Choroid plexus epithelial cell (primary cell): Measurements from ENCODE around the gene RNPC3.
"Not testable (repeated sequence)": the region's sequence is repeated elsewhere in the genome, so short reads cannot be mapped to it uniquely, and the experiment has no call there.

Experiments
- DNase-seq: peaks from one replicate; pipeline ENCODE4 v3.0.0-alpha.2; 2010; ENCODE audit warnings: low read depth
- H3K4me3 ChIP-seq: 2 replicates; pipeline ENCODE4 v1.5.1; 2011; ENCODE audit warnings: low read depth, mild to moderate bottlenecking, control low read depth, low read length, moderate library complexity
- CTCF ChIP-seq: conservative IDR thresholded peaks from 2 replicates; pipeline ENCODE4 v1.5.1; 2011; ENCODE audit warnings: low read depth, mild to moderate bottlenecking, control low read depth, inconsistent platforms, low read length, moderate library complexity

RNPC3 gene

GRCh38 chr1:103547840-103548239, 22.3 kb downstream of the RNPC3 start:
- TF ChIP-seq CTCF: no peak
- no peak overlapping the region for H3K4me3 ChIP-seq
- no peak for DNase-seq

GRCh38 chr1:103560427-103560826, 34.9 kb downstream of the RNPC3 start:
- DNase-seq: no peak
- H3K4me3 ChIP-seq: no peak overlapping the region
- no peak for TF ChIP-seq CTCF

GRCh38 chr1:103561124-103561523, 35.6 kb downstream of the RNPC3 start:
- not testable (repeated sequence) for DNase-seq, H3K4me3 ChIP-seq

- H3K4me3 ChIP-seq: no peak overlapping the region
- DNase-seq: peak; percentile 73
- TF ChIP-seq CTCF: no peak
Measured at GRCh38 chr1:103561643-103562395, 36.3 kb downstream of the RNPC3 start.

DNA sequence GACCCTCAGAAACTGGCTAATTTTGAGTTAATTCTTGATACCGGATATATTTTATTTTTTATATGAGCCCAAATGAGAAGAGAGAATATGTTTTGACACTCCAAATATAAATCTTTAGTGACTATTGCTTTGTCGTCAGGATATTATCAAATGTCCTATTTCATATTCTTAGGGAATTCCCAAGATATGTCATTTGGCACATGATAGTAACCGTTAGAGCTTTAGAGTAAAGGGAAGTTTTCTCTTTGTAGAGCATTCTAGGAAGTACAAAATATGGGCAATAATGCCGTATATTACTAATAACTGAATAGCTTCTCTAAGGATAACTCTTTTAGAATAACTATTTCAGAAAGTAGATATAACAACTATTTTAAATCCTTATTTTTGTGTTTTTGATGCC, 37.6 kb downstream of the RNPC3 start:
- DNase-seq: no peak
- TF ChIP-seq CTCF: no peak
- H3K4me3 ChIP-seq: no peak overlapping the region

DNA sequence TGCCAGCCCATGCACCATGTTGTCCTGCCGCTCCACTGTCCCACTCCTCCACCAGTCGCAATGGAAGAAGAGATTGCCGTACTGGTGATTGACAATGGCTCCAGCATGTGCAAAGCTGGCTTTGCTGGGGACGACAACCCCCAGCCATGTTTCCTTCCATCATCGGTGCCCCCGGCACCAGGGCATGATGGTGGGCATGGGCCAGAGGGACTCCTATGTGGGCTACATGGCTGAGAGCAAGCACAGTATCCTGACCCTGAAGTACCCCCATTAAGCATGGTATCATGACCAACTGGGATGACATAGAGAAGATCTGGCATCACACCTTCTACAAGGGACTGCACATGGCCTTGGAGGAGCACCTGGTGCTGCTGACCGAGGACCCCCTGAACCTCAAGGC, 44.0 kb downstream of the RNPC3 start:
- TF ChIP-seq CTCF: no peak
- no peak for DNase-seq
- H3K4me3 ChIP-seq: no peak overlapping the region

DNA sequence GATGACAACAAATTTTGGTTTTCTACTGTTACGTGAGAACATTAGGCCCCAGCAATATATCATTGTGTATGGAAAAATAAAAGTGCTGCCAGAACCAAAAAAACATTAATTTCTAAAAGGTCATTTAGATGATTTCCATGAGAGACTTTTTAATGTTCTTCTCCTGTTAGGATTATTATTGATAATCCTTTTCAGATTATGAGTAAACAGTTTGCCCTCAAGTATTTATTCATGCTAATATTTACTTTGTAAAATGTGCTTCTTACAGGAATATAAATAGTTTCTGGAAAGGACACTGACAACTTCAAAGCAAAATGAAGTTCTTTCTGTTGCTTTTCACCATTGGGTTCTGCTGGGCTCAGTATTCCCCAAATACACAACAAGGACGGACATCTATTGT, 45.8 kb downstream of the RNPC3 start, which contains the start of gene AMY2B:
TSS of gene AMY2B (plus strand) at position 301 of the 400 bp plus-strand sequence. CDS start at position 315, 14 bp downstream.
- not testable (repeated sequence) for H3K4me3 ChIP-seq, DNase-seq

DNA sequence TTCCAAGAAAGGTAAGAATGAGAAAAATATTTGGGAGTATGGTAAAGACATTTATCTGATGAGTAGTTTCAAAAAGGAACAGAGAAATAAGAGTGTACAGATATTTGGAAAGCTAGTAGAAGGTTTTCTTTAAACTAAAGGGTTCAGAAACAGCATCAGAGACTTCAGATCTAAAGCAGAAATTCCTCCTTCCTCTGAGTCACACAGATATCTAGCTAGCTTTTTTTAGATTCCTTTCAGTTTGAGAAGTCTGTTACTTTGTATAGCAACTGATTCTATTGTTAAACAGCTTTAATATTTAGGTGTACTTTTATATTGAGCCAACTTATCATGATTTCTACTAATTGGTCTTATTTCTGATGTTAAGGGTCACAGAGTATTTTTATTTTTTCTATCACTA, 50.6 kb downstream of the RNPC3 start:
- H3K4me3 ChIP-seq: no peak overlapping the region
- peak; percentile 11 for DNase-seq
- no peak for TF ChIP-seq CTCF

- not testable (repeated sequence) for H3K4me3 ChIP-seq, DNase-seq
Measured at GRCh38 chr1:103576784-103577183, 51.3 kb downstream of the RNPC3 start.
